Type B pancreatic cell (in vitro differentiated cells): ENCODE measurements around the gene LIN52. TPM values are rescaled to one million over a fixed set of nuclear protein-coding genes. Genes with fewer than 3 reads are reported as not detected.

Experiments used
- DNase-seq: peaks from one replicate; pipeline ENCODE4 v3.0.0; 2021; ENCODE audit warnings: mixed read lengths; ENCODE audit not compliant: unreplicated experiment; ENCODE audit errors: extremely low spot score
- H3K27ac Mint-ChIP-seq: 2 replicates; pipeline ENCODE4 v1.8.0; 2021; ENCODE audit warnings: mild to moderate bottlenecking, mixed read lengths
- H3K27me3 Mint-ChIP-seq: 2 replicates; pipeline ENCODE4 v1.8.0; 2021; ENCODE audit warnings: mixed read lengths
- H3K36me3 Mint-ChIP-seq: 2 replicates; pipeline ENCODE4 v1.8.0; 2021; ENCODE audit warnings: mixed read lengths
- H3K4me1 Mint-ChIP-seq: one replicate; pipeline ENCODE4 v1.8.0; 2021; ENCODE audit warnings: mixed read lengths; ENCODE audit not compliant: unreplicated experiment
- H3K4me3 Mint-ChIP-seq: 2 replicates; pipeline ENCODE4 v1.8.0; 2021; ENCODE audit warnings: mild to moderate bottlenecking, mixed read lengths
- H3K9me3 Mint-ChIP-seq: 2 replicates; pipeline ENCODE4 v1.8.0; 2021; ENCODE audit warnings: mixed read lengths
- total RNA-seq: library from RNA; stranded (reverse); gene quantifications from 2 replicates; pipeline ENCODE4 v1.2.1, GENCODE V29; 2021; ENCODE audit warnings: low replicate concordance
- TF ChIP-seq, protein P1 (sequence below): fragments of 200-600 bp; sonication (generic); conservative IDR thresholded peaks from 2 replicates; pipeline ENCODE4 v1.5.0; 2021; ENCODE audit warnings: antibody characterized with exemption, mild to moderate bottlenecking

LIN52 gene
- total RNA-seq, 1 donor from 2014 or later, result 15.1 TPM

DNA sequence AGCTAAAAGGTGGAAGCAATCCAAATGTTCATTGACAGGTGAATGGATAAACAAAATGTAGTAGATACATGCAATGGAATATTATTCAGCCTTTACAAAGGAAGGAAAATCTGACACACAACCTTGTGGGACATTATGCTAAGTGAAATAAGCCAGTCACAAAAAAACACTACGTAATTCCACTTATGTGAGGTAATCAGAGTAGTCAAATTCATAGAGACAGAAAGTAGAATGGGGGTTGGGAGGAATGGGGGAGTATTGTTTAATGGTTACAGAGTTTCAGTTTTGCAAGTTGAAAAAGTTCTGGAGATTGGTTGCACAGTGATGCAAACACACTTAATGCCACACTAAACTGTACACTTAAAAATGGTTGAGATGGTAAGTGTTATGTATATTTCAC, 62.8 kb downstream of the LIN52 start:
- H3K27me3 Mint-ChIP-seq, result no peaks in the 10 kb centered on the region
- H3K9me3 Mint-ChIP-seq, result no peaks in the 10 kb centered on the region
- no peaks in the 10 kb centered on the region for H3K4me1 Mint-ChIP-seq
- H3K4me3 Mint-ChIP-seq, result no peak overlapping the region
- TF ChIP-seq, protein P1, sequence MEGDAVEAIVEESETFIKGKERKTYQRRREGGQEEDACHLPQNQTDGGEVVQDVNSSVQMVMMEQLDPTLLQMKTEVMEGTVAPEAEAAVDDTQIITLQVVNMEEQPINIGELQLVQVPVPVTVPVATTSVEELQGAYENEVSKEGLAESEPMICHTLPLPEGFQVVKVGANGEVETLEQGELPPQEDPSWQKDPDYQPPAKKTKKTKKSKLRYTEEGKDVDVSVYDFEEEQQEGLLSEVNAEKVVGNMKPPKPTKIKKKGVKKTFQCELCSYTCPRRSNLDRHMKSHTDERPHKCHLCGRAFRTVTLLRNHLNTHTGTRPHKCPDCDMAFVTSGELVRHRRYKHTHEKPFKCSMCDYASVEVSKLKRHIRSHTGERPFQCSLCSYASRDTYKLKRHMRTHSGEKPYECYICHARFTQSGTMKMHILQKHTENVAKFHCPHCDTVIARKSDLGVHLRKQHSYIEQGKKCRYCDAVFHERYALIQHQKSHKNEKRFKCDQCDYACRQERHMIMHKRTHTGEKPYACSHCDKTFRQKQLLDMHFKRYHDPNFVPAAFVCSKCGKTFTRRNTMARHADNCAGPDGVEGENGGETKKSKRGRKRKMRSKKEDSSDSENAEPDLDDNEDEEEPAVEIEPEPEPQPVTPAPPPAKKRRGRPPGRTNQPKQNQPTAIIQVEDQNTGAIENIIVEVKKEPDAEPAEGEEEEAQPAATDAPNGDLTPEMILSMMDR, result no peak
- no peaks in the 10 kb centered on the region for H3K36me3 Mint-ChIP-seq
- no peak for DNase-seq
- no peak overlapping the region for H3K27ac Mint-ChIP-seq

DNA sequence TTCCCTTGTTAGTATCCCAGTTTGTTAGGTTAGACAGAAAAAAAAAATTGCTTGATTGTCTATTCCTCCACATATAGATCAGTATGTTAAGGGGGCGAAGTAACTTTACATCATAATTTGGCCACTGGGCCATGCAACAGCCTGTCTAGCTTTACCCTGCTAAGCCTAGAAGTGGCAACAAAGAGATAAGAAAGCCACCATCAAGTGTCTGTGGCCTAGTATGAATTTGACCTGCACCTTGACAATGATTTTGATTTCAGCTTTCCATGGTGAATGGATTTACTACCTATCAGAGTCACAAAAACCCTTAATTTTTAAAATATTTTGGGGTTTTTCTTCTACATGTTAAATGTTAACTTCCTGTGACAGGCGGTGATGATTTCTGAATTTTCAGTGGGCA, 63.9 kb downstream of the LIN52 start:
- DNase-seq, result no peak
- no peaks in the 10 kb centered on the region for H3K9me3 Mint-ChIP-seq

GRCh38 chr14:74155287-74155686, 70.5 kb downstream of the LIN52 start:
- DNase-seq, result no peak
- no peak overlapping the region for H3K27ac Mint-ChIP-seq
- H3K36me3 Mint-ChIP-seq, result no peaks in the 10 kb centered on the region
- TF ChIP-seq, protein P1, result no peak
- peaks cover 12% of the 10 kb centered on the region for H3K4me1 Mint-ChIP-seq
- no peaks in the 10 kb centered on the region for H3K9me3 Mint-ChIP-seq
- no peak overlapping the region for H3K4me3 Mint-ChIP-seq
- H3K27me3 Mint-ChIP-seq, result no peaks in the 10 kb centered on the region

More for the DNA sequence above, 63.9 kb downstream of the LIN52 start:
- Mint-ChIP-seq H3K27ac (no peak overlapping the region), H3K4me1 (no peaks in the 10 kb centered on the region), H3K4me3 (no peak overlapping the region), H3K36me3 (no peaks in the 10 kb centered on the region), H3K27me3 (no peaks in the 10 kb centered on the region)
- TF ChIP-seq, protein P1, result no peak

DNA sequence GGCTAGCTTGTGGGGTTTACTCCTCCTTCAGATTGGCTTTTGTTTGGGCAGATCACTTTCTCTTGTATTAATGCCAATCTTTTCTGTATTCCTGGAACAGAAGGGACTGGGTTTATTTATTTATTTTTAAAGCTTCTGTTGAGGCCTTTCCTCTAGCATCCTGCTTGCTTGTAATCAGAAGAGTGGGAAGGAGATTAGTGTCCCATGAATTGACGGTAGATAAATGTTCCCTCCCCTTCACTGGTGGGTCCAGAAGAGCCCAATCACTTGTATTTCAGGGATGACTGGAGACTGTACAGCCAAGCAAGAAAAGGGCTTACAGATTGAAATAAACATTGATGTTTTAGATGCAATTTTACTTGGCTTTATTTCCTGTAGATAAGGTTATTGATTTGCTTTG, 71.0 kb downstream of the LIN52 start:
- Mint-ChIP-seq H3K4me1 (peaks cover 12% of the 10 kb centered on the region), H3K27me3 (no peaks in the 10 kb centered on the region), H3K9me3 (no peaks in the 10 kb centered on the region), H3K36me3 (peaks cover 1% of the 10 kb centered on the region), H3K27ac (no peak overlapping the region), H3K4me3 (no peak overlapping the region)
- no peak for DNase-seq
- TF ChIP-seq, protein P1, result no peak

DNA sequence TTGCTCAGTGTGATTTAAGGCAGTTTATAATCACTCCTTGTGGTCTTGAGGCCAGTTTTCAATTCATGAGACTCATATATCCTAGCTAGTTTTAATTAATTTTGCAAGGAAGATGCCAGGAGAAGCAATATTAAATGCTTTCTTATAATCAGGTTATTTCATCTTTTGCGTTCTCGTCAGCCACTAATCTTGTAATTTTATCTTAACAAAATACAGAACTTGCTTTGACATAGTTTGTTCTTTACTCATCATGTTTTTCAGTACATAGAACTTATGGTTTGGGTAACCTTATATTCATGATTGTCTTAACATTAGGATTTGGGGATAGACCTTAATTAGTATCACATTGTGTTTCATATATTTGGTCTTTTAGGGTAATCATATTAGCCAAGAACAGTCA, 76.0 kb downstream of the LIN52 start:
- no peak for DNase-seq
- Mint-ChIP-seq H3K27ac (no peak overlapping the region), H3K4me3 (no peak overlapping the region), H3K9me3 (no peaks in the 10 kb centered on the region), H3K27me3 (no peaks in the 10 kb centered on the region), H3K36me3 (peaks cover 8% of the 10 kb centered on the region), H3K4me1 (peaks cover 3% of the 10 kb centered on the region)
- TF ChIP-seq, protein P1, result no peak
